ENCODE results near the gene ASB10.

Gene ASB10

DNA sequence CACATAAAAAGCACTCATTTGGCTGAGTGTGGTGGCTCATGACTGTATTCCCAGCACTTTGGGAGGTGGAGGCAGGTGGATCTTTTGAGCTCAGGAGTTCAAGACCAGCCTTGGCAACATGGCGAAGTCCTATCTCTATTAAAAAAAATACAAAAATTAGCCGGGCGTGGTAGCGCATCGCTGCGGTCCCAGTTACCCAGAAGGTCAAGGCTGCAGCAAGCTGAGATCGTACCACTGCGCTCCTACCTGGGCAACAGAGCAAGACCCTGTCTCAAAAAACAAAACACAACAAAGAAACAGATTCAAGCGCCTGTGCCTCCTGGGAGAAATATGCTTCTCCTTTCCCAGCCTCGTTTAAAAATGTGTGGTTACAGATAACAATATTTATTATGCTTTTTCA is 42.2 kb upstream of the ASB10 start:
- no peak overlapping the region for H3K18ac ChIP-seq (ENCODE audit: low read length)
- H3K4me2 ChIP-seq (ENCODE audit: insufficient read depth, low read length, poor library complexity, severe bottlenecking), result no peak overlapping the region
- H3K36me3 ChIP-seq (replicated peaks in 1 of 2; ENCODE audit: control insufficient read depth in 2 of 2, insufficient read depth in 2 of 2, low read length in 2 of 2), result peaks cover 6 to 19% of the 10 kb centered on the region in 2 donors
- no peak overlapping the region for H3K27ac ChIP-seq (replicated peaks; ENCODE audit: low read length)
- H2AK5ac ChIP-seq (ENCODE audit: low read depth, low read length), result no peak overlapping the region
- no peaks in the 10 kb centered on the region for H3K27me3 ChIP-seq (ENCODE audit: control insufficient read depth in 3 of 3, insufficient read depth in 3 of 3, low read depth in 1 of 3, low read length in 3 of 3)
- H3K9me3 ChIP-seq (replicated peaks in 1 of 2; ENCODE audit: control insufficient read depth in 2 of 2, insufficient read depth in 1 of 2, low read depth in 1 of 2, low read length in 2 of 2), result no peaks in the 10 kb centered on the region
- no CpG with 5 or more reads among the region's 10 CpGs for WGBS, 2 donors (ENCODE audit: extremely low coverage in 2 of 2, insufficient read length in 2 of 2, insufficient replicate concordance in 1 of 2)
- H2AFZ ChIP-seq (ENCODE audit: low read length), result no peak overlapping the region
- no peak overlapping the region for H3K4me3 ChIP-seq (ENCODE audit: low read length in 2 of 2)
- H2BK5ac ChIP-seq (ENCODE audit: low read length), result no peak overlapping the region
- no peak overlapping the region for H3K14ac ChIP-seq (ENCODE audit: low read length)
- H2BK15ac ChIP-seq (ENCODE audit: low read length), result no peak overlapping the region
- no peak overlapping the region for H3K23ac ChIP-seq (ENCODE audit: low read depth, low read length, poor library complexity)
- no peak overlapping the region for H2BK120ac ChIP-seq (ENCODE audit: low read depth, low read length)
- peaks cover 18% of the 10 kb centered on the region for H3K79me1 ChIP-seq (ENCODE audit: low read depth, low read length)
- peaks cover 17 to 21% of the 10 kb centered on the region in 2 donors for H3K4me1 ChIP-seq (ENCODE audit: control insufficient read depth in 2 of 2, insufficient read depth in 1 of 2, low read depth in 1 of 2, low read length in 2 of 2)
- no peak overlapping the region for H4K8ac ChIP-seq (ENCODE audit: low read depth, low read length)
- DNase-seq (ENCODE audit: low spot score), result no peak
- no peak overlapping the region for H3K4ac ChIP-seq (ENCODE audit: low read length)
- H2BK12ac ChIP-seq (ENCODE audit: low read length), result no peak overlapping the region
- no peak overlapping the region for H3K9ac ChIP-seq (ENCODE audit: low read depth, low read length, poor library complexity)
- no peak overlapping the region for H4K91ac ChIP-seq (ENCODE audit: low read depth, low read length, poor library complexity)

GRCh38 chr7:151228024-151228866 is 41.2 kb upstream of the ASB10 start:
- Histone ChIP-seq H3K18ac (ENCODE audit: low read length) (no peak overlapping the region), H3K23ac (ENCODE audit: low read depth, low read length, poor library complexity) (no peak overlapping the region), H3K4ac (ENCODE audit: low read length) (no peak overlapping the region), H3K27me3 (ENCODE audit: control insufficient read depth in 3 of 3, insufficient read depth in 3 of 3, low read depth in 1 of 3, low read length in 3 of 3) (no peaks in the 10 kb centered on the region), H3K27ac (replicated peaks; ENCODE audit: low read length) (peak overlapping the region; percentile 96), H2BK12ac (ENCODE audit: low read length) (no peak overlapping the region), H3K9me3 (replicated peaks in 1 of 2; ENCODE audit: control insufficient read depth in 2 of 2, insufficient read depth in 1 of 2, low read depth in 1 of 2, low read length in 2 of 2) (no peaks in the 10 kb centered on the region), H3K4me2 (ENCODE audit: insufficient read depth, low read length, poor library complexity, severe bottlenecking) (peak overlapping the region; percentile 78), H3K79me1 (ENCODE audit: low read depth, low read length) (peaks cover 14% of the 10 kb centered on the region), H2AK5ac (ENCODE audit: low read depth, low read length) (no peak overlapping the region), H3K4me1 (ENCODE audit: control insufficient read depth in 2 of 2, insufficient read depth in 1 of 2, low read depth in 1 of 2, low read length in 2 of 2) (peaks cover 11 to 18% of the 10 kb centered on the region in 2 donors), H4K91ac (ENCODE audit: low read depth, low read length, poor library complexity) (no peak overlapping the region), H2BK120ac (ENCODE audit: low read depth, low read length) (no peak overlapping the region), H4K8ac (ENCODE audit: low read depth, low read length) (no peak overlapping the region), H3K36me3 (replicated peaks in 1 of 2; ENCODE audit: control insufficient read depth in 2 of 2, insufficient read depth in 2 of 2, low read length in 2 of 2) (peaks cover 15 to 27% of the 10 kb centered on the region in 2 donors), H2AFZ (ENCODE audit: low read length) (peak overlapping the region; percentile 90), H3K14ac (ENCODE audit: low read length) (no peak overlapping the region), H3K4me3 (ENCODE audit: low read length in 2 of 2) (peak overlapping the region in 1 of 2 donors; percentile 88), H2BK15ac (ENCODE audit: low read length) (no peak overlapping the region), H3K9ac (ENCODE audit: low read depth, low read length, poor library complexity) (no peak overlapping the region), H2BK5ac (ENCODE audit: low read length) (no peak overlapping the region)
- no CpG with 5 or more reads among the region's 10 CpGs for WGBS, 2 donors (ENCODE audit: extremely low coverage in 2 of 2, insufficient read length in 2 of 2, insufficient replicate concordance in 1 of 2)
- no peak for DNase-seq (ENCODE audit: low spot score)

- H3K27me3 ChIP-seq (ENCODE audit: control insufficient read depth in 3 of 3, insufficient read depth in 3 of 3, low read depth in 1 of 3, low read length in 3 of 3), result no peaks in the 10 kb centered on the region
- peak; percentile 99 for DNase-seq (ENCODE audit: low spot score)
- H3K14ac ChIP-seq (ENCODE audit: low read length), result no peak within 1 kb of the TSS
- no peak within 1 kb of the TSS for H2BK15ac ChIP-seq (ENCODE audit: low read length)
- peak within 1 kb of the TSS; percentile 84 to 88 for H3K4me3 ChIP-seq (ENCODE audit: low read length in 2 of 2)
- peak within 1 kb of the TSS; percentile 96 for H3K23ac ChIP-seq (ENCODE audit: low read depth, low read length, poor library complexity)
- H3K18ac ChIP-seq (ENCODE audit: low read length), result peak within 1 kb of the TSS; percentile 55
- H2BK5ac ChIP-seq (ENCODE audit: low read length), result peak within 1 kb of the TSS; percentile 68
- H3K36me3 ChIP-seq (replicated peaks in 1 of 2; ENCODE audit: control insufficient read depth in 2 of 2, insufficient read depth in 2 of 2, low read length in 2 of 2), result peaks cover 23 to 38% of the 10 kb centered on the region in 2 donors
- peaks cover 7 to 17% of the 10 kb centered on the region in 2 donors for H3K4me1 ChIP-seq (ENCODE audit: control insufficient read depth in 2 of 2, insufficient read depth in 1 of 2, low read depth in 1 of 2, low read length in 2 of 2)
- no peak within 1 kb of the TSS for H4K91ac ChIP-seq (ENCODE audit: low read depth, low read length, poor library complexity)
- no peak within 1 kb of the TSS for H4K8ac ChIP-seq (ENCODE audit: low read depth, low read length)
- no CpG with 5 or more reads among the region's 68 CpGs for WGBS, 2 donors (ENCODE audit: extremely low coverage in 2 of 2, insufficient read length in 2 of 2, insufficient replicate concordance in 1 of 2)
- no peak within 1 kb of the TSS for H2BK12ac ChIP-seq (ENCODE audit: low read length)
- H2BK120ac ChIP-seq (ENCODE audit: low read depth, low read length), result no peak within 1 kb of the TSS
- peaks cover 6% of the 10 kb centered on the region for H3K79me1 ChIP-seq (ENCODE audit: low read depth, low read length)
- peak within 1 kb of the TSS; percentile 90 for H2AFZ ChIP-seq (ENCODE audit: low read length)
- peak within 1 kb of the TSS; percentile 96 for H3K27ac ChIP-seq (replicated peaks; ENCODE audit: low read length)
- no peaks in the 10 kb centered on the region for H3K9me3 ChIP-seq (replicated peaks in 1 of 2; ENCODE audit: control insufficient read depth in 2 of 2, insufficient read depth in 1 of 2, low read depth in 1 of 2, low read length in 2 of 2)
- no peak within 1 kb of the TSS for H3K4ac ChIP-seq (ENCODE audit: low read length)
- peak within 1 kb of the TSS; percentile 80 for H3K4me2 ChIP-seq (ENCODE audit: insufficient read depth, low read length, poor library complexity, severe bottlenecking)
- H3K9ac ChIP-seq (ENCODE audit: low read depth, low read length, poor library complexity), result peak within 1 kb of the TSS; percentile 98
- H2AK5ac ChIP-seq (ENCODE audit: low read depth, low read length), result no peak within 1 kb of the TSS
Measured at GRCh38 chr7:151226875-151227782, 40.1 kb upstream of the ASB10 start, which contains the start of gene ABCF2. TSS of gene ABCF2 (minus strand) at chr7:151227205. CDS start at chr7:151226458, 747 bp downstream.

DNA sequence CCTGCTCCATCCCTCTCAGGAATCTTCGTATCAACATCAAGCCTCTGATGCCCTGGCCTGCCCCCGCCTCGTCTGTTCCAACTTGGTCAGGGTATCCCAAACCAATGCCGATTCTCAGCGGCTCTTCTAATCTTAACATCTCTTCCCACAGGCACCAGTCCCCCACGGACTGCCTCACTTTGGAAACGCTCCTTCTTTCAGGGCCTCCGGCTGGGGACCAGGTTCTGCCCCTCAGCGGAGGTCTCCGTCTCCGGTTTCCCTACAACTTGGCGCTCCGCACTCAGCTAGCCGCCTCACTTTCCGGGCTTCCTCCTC is 39.5 kb upstream of the ASB10 start:
- peaks cover 6% of the 10 kb centered on the region for H3K79me1 ChIP-seq (ENCODE audit: low read depth, low read length)
- no CpG with 5 or more reads among the region's 15 CpGs for WGBS, 2 donors (ENCODE audit: extremely low coverage in 2 of 2, insufficient read length in 2 of 2, insufficient replicate concordance in 1 of 2)
- no peak overlapping the region for H3K27ac ChIP-seq (replicated peaks; ENCODE audit: low read length)
- no peak for DNase-seq (ENCODE audit: low spot score)
- peak overlapping the region; percentile 68 for H2BK5ac ChIP-seq (ENCODE audit: low read length)
- H2BK12ac ChIP-seq (ENCODE audit: low read length), result no peak overlapping the region
- no peak overlapping the region for H4K91ac ChIP-seq (ENCODE audit: low read depth, low read length, poor library complexity)
- H3K23ac ChIP-seq (ENCODE audit: low read depth, low read length, poor library complexity), result peak overlapping the region; percentile 96
- H3K27me3 ChIP-seq (ENCODE audit: control insufficient read depth in 3 of 3, insufficient read depth in 3 of 3, low read depth in 1 of 3, low read length in 3 of 3), result no peaks in the 10 kb centered on the region
- H3K36me3 ChIP-seq (replicated peaks in 1 of 2; ENCODE audit: control insufficient read depth in 2 of 2, insufficient read depth in 2 of 2, low read length in 2 of 2), result peaks cover 26 to 44% of the 10 kb centered on the region in 2 donors
- no peak overlapping the region for H2AK5ac ChIP-seq (ENCODE audit: low read depth, low read length)
- no peak overlapping the region for H3K14ac ChIP-seq (ENCODE audit: low read length)
- no peaks in the 10 kb centered on the region for H3K9me3 ChIP-seq (replicated peaks in 1 of 2; ENCODE audit: control insufficient read depth in 2 of 2, insufficient read depth in 1 of 2, low read depth in 1 of 2, low read length in 2 of 2)
- H2BK15ac ChIP-seq (ENCODE audit: low read length), result no peak overlapping the region
- peak overlapping the region; percentile 80 for H3K4me2 ChIP-seq (ENCODE audit: insufficient read depth, low read length, poor library complexity, severe bottlenecking)
- H3K18ac ChIP-seq (ENCODE audit: low read length), result peak overlapping the region; percentile 7
- no peak overlapping the region for H3K4ac ChIP-seq (ENCODE audit: low read length)
- H3K4me1 ChIP-seq (ENCODE audit: control insufficient read depth in 2 of 2, insufficient read depth in 1 of 2, low read depth in 1 of 2, low read length in 2 of 2), result peaks cover 7 to 17% of the 10 kb centered on the region in 2 donors
- H3K9ac ChIP-seq (ENCODE audit: low read depth, low read length, poor library complexity), result peak overlapping the region; percentile 98
- no peak overlapping the region for H4K8ac ChIP-seq (ENCODE audit: low read depth, low read length)
- H2BK120ac ChIP-seq (ENCODE audit: low read depth, low read length), result no peak overlapping the region
- H3K4me3 ChIP-seq (ENCODE audit: low read length in 2 of 2), result peak overlapping the region; percentile 84 to 88
- H2AFZ ChIP-seq (ENCODE audit: low read length), result peak overlapping the region; percentile 85
